Left lung (tissue), 10 donors: ENCODE measurements around the gene DYNC2LI1. TPM values are rescaled to one million over a fixed set of nuclear protein-coding genes. Genes with fewer than 3 reads are reported as not detected.

Experiments used
- ATAC-seq: fragments of 200-7000 bp; cut with Tn5 transposase; one replicate; pipeline ENCODE4 v1.9.1; 2020; ENCODE audit warnings: moderate library complexity
- DNase-seq, 4 donors: peaks; one replicate each; pipeline ENCODE4 v3.0.0-alpha.2; 2013 to 2020
- H3K27ac ChIP-seq, 2 donors: fragments of 200-600 bp; sonication (generic) in 1 of 2; one replicate each; pipeline versions ENCODE4 v1.5.0 to v1.8.0; 2020 to 2021
- H3K27me3 ChIP-seq, 2 donors: fragments of 200-600 bp; sonication (generic) in 1 of 2; one replicate each; pipeline versions ENCODE4 v1.5.0 to v1.8.0; 2020 to 2021
- H3K36me3 ChIP-seq, 2 donors: fragments of 200-600 bp; sonication (generic) in 1 of 2; one replicate each; pipeline versions ENCODE4 v1.5.0 to v1.8.0; 2020 to 2021
- H3K4me1 ChIP-seq, 2 donors: fragments of 200-600 bp; one replicate each; pipeline ENCODE4 v1.8.0; 2021
- H3K4me3 ChIP-seq, 2 donors: fragments of 200-600 bp; sonication (generic) in 1 of 2; one replicate each; pipeline versions ENCODE4 v1.5.0 to v1.8.0; 2020 to 2021; ENCODE audit warnings: mild to moderate bottlenecking in 1 of 2
- H3K9me3 ChIP-seq, 2 donors: fragments of 200-600 bp; sonication (generic) in 1 of 2; one replicate each; pipeline versions ENCODE4 v1.5.0 to v1.8.0; 2020 to 2021
- CTCF ChIP-seq, 2 donors: fragments of 200-600 bp; sonication (generic) in 1 of 2; IDR thresholded peaks; one replicate each; pipeline versions ENCODE4 v1.5.0 to v1.8.0; 2021; ENCODE audit warnings: antibody characterized with exemption in 2 of 2
- intact Hi-C, 2 donors: fragments of 100-400 bp; cut with DNase I; formaldehyde crosslinking; loops; one replicate each; pipeline versions ENCODE4 v1.11.2 to v1.14.2; 2022
- polyA plus RNA-seq, 6 donors: library from polyadenylated mRNA; unstranded; fragments of 120-200 nt; gene quantifications; one replicate each; pipeline ENCODE4 v1.2.1, GENCODE V29; 2013; ENCODE audit not compliant: insufficient read length in 6 of 6
- total RNA-seq, 2 donors: library from RNA; stranded (reverse); fragmentation: NEBNext Ultra II Directional; extraction: Animal tissue kit (Norgen Biotek cat#: 25700); gene quantifications; one replicate each; pipeline ENCODE4 v1.2.1, GENCODE V29; 2021
- donor health status: DM: no; HTN: yes; CAD: no.
- donor health status: DM: no; HTN: no; CAD: no.

The DYNC2LI1 gene
- total and polyA plus RNA-seq, 8 donors, result 17.8 to 105 (median 87.9) TPM

GRCh38 chr2:43814711-43815110, 40.9 kb downstream of the DYNC2LI1 start:
- intact Hi-C loops, result no loop called here
- ATAC-seq (no peak), DNase-seq (no peak)
- Histone ChIP-seq H3K4me3 (no peak overlapping the region), H3K27me3 (no peaks in the 10 kb centered on the region), H3K4me1 (no peaks in the 10 kb centered on the region), H3K27ac (no peak overlapping the region), H3K36me3 (peaks cover 0 to 4% of the 10 kb centered on the region in 2 donors), H3K9me3 (no peaks in the 10 kb centered on the region)
- no peak for TF ChIP-seq CTCF (IDR thresholded peaks at IDR 0.05)

DNA sequence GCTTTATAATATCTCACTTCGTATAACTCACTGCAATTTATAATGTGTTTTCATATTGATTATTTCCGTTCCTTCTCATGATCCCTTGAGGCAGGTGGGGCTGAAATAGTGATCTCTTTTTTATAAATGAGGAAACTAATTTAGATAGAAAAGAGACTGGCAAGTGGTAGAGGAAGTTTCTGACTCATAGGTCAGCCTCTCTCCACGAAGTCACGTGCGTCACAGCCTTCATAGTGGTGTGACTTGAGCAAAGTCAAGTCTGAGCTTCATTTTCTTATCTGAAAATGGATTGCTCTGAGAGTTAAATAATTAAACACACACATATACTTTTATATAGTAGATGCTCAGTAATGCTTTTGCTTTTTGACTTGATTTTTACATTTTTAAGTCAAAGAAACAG, 44.9 kb downstream of the DYNC2LI1 start:
- ATAC-seq, result peak; percentile 58
- Histone ChIP-seq H3K9me3 (no peaks in the 10 kb centered on the region), H3K27me3 (no peaks in the 10 kb centered on the region), H3K4me3 (no peak overlapping the region), H3K4me1 (no peaks in the 10 kb centered on the region), H3K36me3 (no peaks in the 10 kb centered on the region), H3K27ac (no peak overlapping the region)
- DNase-seq, result peak in 1 of 4 donors; percentile 64
- intact Hi-C loops, result no loop called here
- TF ChIP-seq CTCF (IDR thresholded peaks at IDR 0.05), result no peak

- DNase-seq, result no peak
- H3K4me1 ChIP-seq, result no peaks in the 10 kb centered on the region
- H3K27me3 ChIP-seq, result no peaks in the 10 kb centered on the region
- no peak overlapping the region for H3K4me3 ChIP-seq
- no peak for TF ChIP-seq CTCF (IDR thresholded peaks at IDR 0.05)
- H3K27ac ChIP-seq, result no peak overlapping the region
- intact Hi-C loops, result no loop called here
- H3K36me3 ChIP-seq, result no peaks in the 10 kb centered on the region
- no peak for ATAC-seq
- H3K9me3 ChIP-seq, result no peaks in the 10 kb centered on the region
Observed at GRCh38 chr2:43819491-43820163, 45.8 kb downstream of the DYNC2LI1 start.

- Histone ChIP-seq H3K9me3 (no peaks in the 10 kb centered on the region), H3K4me3 (no peak overlapping the region), H3K4me1 (no peaks in the 10 kb centered on the region), H3K27ac (no peak overlapping the region), H3K27me3 (no peaks in the 10 kb centered on the region), H3K36me3 (no peaks in the 10 kb centered on the region)
- intact Hi-C loops, result no loop called here
- DNase-seq (no peak), ATAC-seq (no peak)
- TF ChIP-seq CTCF (IDR thresholded peaks at IDR 0.05), result no peak
Observed at GRCh38 chr2:43822839-43823238, 49.0 kb downstream of the DYNC2LI1 start.

DNA sequence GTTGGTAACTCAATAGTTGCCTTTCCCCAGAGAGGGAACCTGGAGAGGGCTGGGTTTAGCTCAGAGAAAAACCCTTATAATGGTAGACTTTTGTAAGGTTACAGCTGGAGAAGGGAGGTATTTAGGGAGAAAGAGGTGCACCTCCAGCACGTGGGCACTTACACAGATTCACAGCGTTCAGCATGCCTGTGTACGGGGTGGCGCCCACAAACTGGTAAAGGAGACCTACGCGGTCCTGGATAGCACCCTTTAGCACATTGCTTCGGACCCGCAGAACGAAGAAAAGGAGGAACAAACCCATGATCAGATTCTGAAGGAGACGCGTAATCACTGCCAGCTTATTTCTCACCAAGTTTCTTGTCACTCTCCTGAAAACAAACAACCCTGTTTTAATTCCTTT, 49.9 kb downstream of the DYNC2LI1 start:
- no peaks in the 10 kb centered on the region for H3K36me3 ChIP-seq
- H3K9me3 ChIP-seq, result no peaks in the 10 kb centered on the region
- intact Hi-C loops, result no loop called here
- H3K4me3 ChIP-seq, result no peak overlapping the region
- no peaks in the 10 kb centered on the region for H3K4me1 ChIP-seq
- no peak for DNase-seq
- no peak for ATAC-seq
- H3K27ac ChIP-seq, result no peak overlapping the region
- peaks cover 0 to 3% of the 10 kb centered on the region in 2 donors for H3K27me3 ChIP-seq
- no peak for TF ChIP-seq CTCF (IDR thresholded peaks at IDR 0.05)
